H1 (cell line): ENCODE measurements around the gene EPYC.
"Not testable (repeated sequence)": the region's sequence is repeated elsewhere in the genome, so short reads cannot be mapped to it uniquely, and the experiment has no call there.

Experiments used
- BACH1 ChIP-seq: IDR thresholded peaks from 2 replicates; pipeline ENCODE4 v1.6.1; 2012; ENCODE audit warnings: low read length, improper control_type of control experiment
- BRCA1 ChIP-seq: IDR thresholded peaks from 2 replicates; pipeline ENCODE4 v1.6.1; 2012; ENCODE audit warnings: low read depth, low read length, improper control_type of control experiment
- CREB1 ChIP-seq: IDR thresholded peaks from 2 replicates; pipeline ENCODE4 v1.6.1; 2012; ENCODE audit warnings: inconsistent platforms
- EP300 ChIP-seq, 2 experiments: IDR thresholded peaks; 1 replicate in 1 of 2; 2 replicates in 1 of 2; pipeline ENCODE4 v1.6.1; 2011 to 2012; ENCODE audit warnings: low read depth in 2 of 2, low read length in 2 of 2, mild to moderate bottlenecking in 2 of 2, borderline replicate concordance in 1 of 2, inconsistent platforms in 1 of 2, moderate library complexity in 1 of 2
- EZH2 ChIP-seq: fragments of 200-600 bp; sonication (generic); IDR thresholded peaks from 2 replicates; pipeline ENCODE4 v1.7.1; 2012; ENCODE audit warnings: low read depth, mild to moderate bottlenecking, moderate library complexity, low read length, inconsistent platforms; ENCODE audit not compliant: severe bottlenecking
- HDAC6 ChIP-seq: IDR thresholded peaks from one replicate; pipeline ENCODE4 v1.7.1; 2012; ENCODE audit warnings: low read depth, mild to moderate bottlenecking, inconsistent platforms, low read length, moderate library complexity
- POLR2AphosphoS5 ChIP-seq: IDR thresholded peaks from 2 replicates; pipeline ENCODE4 v1.6.1; 2011; ENCODE audit warnings: low read depth, low read length
- RAD21 ChIP-seq, 2 experiments: IDR thresholded peaks in 1 of 2; conservative IDR thresholded peaks in 1 of 2; 2 replicates each; pipeline ENCODE4 v1.6.1; 2011; ENCODE audit warnings: low read depth in 2 of 2, low read length in 2 of 2, improper control_type of control experiment in 1 of 2, inconsistent platforms in 1 of 2, mild to moderate bottlenecking in 1 of 2, moderate library complexity in 1 of 2
- RBBP5 ChIP-seq: IDR thresholded peaks from 2 replicates; pipeline ENCODE4 v1.7.1; 2012; ENCODE audit warnings: low read depth, mild to moderate bottlenecking, inconsistent platforms, low read length, moderate library complexity, borderline replicate concordance
- TCF12 ChIP-seq: IDR thresholded peaks from 2 replicates; pipeline ENCODE4 v1.6.1; 2011; ENCODE audit warnings: low read depth, mild to moderate bottlenecking, low read length
- ZNF274 ChIP-seq: IDR thresholded peaks from 2 replicates; pipeline ENCODE4 v1.7.0; 2012; ENCODE audit warnings: low read length, borderline replicate concordance; ENCODE audit errors: extremely low read depth
- TF ChIP-seq, protein P1 (sequence below), 3 experiments: IDR thresholded peaks; 1 replicate in 2 of 3; 2 replicates in 1 of 3; pipeline versions ENCODE4 v1.5.1 to v1.6.1; 2011; ENCODE audit warnings: low read length in 3 of 3, mild to moderate bottlenecking in 3 of 3, inconsistent platforms in 2 of 3, low read depth in 1 of 3, moderate library complexity in 1 of 3; ENCODE audit not compliant: insufficient read depth in 1 of 3; ENCODE audit errors: control extremely low read depth in 1 of 3
- TF ChIP-seq, protein P2 (sequence below): IDR thresholded peaks from 2 replicates; pipeline ENCODE4 v1.6.1; 2011; ENCODE audit warnings: low read length, improper control_type of control experiment

DNA sequence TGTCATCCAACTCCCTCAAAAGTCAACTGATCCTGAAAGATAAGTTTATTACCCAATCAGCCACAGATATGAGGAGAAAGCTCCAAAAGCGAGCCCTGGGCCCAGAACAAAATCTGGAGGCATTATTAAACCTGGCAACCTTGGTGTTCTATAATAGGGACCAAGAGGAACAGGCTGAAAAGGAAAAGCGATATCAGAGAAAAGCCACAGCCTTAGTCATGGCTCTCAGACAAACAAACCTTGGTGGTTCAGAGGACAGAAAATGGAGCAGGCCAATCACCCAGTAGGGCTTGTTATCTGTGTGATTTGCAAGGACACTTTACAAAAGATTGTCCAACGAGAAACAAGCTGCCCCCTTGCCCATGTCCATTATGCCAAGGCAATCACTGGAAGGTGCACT, 19.4 kb downstream of the EPYC start:
- TF ChIP-seq, protein P1, sequence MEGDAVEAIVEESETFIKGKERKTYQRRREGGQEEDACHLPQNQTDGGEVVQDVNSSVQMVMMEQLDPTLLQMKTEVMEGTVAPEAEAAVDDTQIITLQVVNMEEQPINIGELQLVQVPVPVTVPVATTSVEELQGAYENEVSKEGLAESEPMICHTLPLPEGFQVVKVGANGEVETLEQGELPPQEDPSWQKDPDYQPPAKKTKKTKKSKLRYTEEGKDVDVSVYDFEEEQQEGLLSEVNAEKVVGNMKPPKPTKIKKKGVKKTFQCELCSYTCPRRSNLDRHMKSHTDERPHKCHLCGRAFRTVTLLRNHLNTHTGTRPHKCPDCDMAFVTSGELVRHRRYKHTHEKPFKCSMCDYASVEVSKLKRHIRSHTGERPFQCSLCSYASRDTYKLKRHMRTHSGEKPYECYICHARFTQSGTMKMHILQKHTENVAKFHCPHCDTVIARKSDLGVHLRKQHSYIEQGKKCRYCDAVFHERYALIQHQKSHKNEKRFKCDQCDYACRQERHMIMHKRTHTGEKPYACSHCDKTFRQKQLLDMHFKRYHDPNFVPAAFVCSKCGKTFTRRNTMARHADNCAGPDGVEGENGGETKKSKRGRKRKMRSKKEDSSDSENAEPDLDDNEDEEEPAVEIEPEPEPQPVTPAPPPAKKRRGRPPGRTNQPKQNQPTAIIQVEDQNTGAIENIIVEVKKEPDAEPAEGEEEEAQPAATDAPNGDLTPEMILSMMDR (IDR thresholded peaks at IDR 0.05; ENCODE audit: control extremely low read depth in 1 of 3, insufficient read depth in 1 of 3, low read depth in 1 of 3, low read length in 3 of 3) = not testable (repeated sequence)
- TF ChIP-seq, protein P2, sequence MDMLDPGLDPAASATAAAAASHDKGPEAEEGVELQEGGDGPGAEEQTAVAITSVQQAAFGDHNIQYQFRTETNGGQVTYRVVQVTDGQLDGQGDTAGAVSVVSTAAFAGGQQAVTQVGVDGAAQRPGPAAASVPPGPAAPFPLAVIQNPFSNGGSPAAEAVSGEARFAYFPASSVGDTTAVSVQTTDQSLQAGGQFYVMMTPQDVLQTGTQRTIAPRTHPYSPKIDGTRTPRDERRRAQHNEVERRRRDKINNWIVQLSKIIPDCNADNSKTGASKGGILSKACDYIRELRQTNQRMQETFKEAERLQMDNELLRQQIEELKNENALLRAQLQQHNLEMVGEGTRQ = not testable (repeated sequence)
- not testable (repeated sequence) for TF ChIP-seq RBBP5; POLR2AphosphoS5; RAD21 (IDR thresholded peaks at IDR 0.05 in 1 of 2, conservative IDR thresholded peaks at IDR 0.05 in 1 of 2; ENCODE audit: low read depth in 2 of 2, low read length in 2 of 2); TCF12; EZH2; HDAC6; CREB1; EP300 (IDR thresholded peaks at IDR 0.05; ENCODE audit: borderline replicate concordance in 1 of 2, low read depth in 2 of 2, low read length in 2 of 2); BACH1; ZNF274; BRCA1
